ENCODE results near the gene FAM98A.

DNA sequence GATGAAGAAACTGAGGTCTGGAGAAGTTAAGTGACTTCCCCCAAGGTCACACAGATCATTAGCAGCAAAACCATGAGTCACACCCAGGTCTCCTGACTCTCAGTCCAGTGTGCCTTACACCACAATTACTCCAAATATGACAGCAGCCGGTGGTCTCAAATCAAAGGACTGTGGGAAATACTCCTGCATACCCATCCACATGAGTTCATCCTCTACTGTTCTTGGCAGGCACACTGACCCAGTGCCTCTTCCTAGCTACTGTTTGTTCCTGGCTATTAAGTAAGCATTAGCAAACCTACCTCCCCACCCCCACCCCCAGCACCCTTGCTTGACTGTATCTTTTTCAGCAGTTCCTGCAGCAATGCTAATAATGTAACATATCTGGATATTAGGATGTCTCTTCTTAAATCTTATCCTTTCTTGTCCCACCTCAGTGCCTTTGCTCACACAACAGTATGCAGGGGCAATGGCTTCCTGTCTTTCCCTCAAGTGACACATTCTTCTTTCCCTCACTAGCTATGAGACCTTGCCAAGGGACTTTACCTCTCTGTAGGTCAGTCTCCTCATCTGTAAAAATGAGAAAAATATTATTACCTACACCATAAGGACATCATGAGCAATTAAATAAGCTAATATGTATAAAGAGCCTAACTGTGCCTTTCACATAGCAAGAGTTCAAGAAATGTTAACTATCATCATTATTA, 46.2 kb downstream of the FAM98A start:
- no peak for TF ChIP-seq POLR2A (IDR thresholded peaks at IDR 0.05; ENCODE audit: low read depth, low read length)
- no peak for TF ChIP-seq SPI1 (IDR thresholded peaks at IDR 0.05; ENCODE audit: low read depth, low read length)
- no peak for TF ChIP-seq POLR2AphosphoS5 (IDR thresholded peaks at IDR 0.05; ENCODE audit: low read depth, low read length)
